GM19035 (cell line): ENCODE results near the gene CDHR5.
"Not testable (repeated sequence)": the region's sequence is repeated elsewhere in the genome, so short reads cannot be mapped to it uniquely, and the experiment has no call there.

Source experiments
- ATAC-seq: cut with Tn5 transposase; IDR thresholded peaks from one replicate; pipeline ENCODE4 v1.9.1; 2021; ENCODE audit not compliant: unreplicated experiment

Gene CDHR5

GRCh38 chr11:624705-625635 is at the start of gene CDHR5:
CDHR5 (minus strand) TSS chr11:624955; CDS start chr11:624902, 53 bp downstream.
- no peak for ATAC-seq

GRCh38 chr11:674406-674805 is 49.7 kb upstream of the CDHR5 start:
- no peak for ATAC-seq

GRCh38 chr11:673866-674265 is 49.1 kb upstream of the CDHR5 start:
- no peak for ATAC-seq

- no peak for ATAC-seq
Measured at GRCh38 chr11:665704-666281, 41.0 kb upstream of the CDHR5 start.

GRCh38 chr11:665062-665703 is 40.4 kb upstream of the CDHR5 start:
- ATAC-seq = no peak

- ATAC-seq = no peak
Measured at GRCh38 chr11:662689-663274, 38.0 kb upstream of the CDHR5 start.

GRCh38 chr11:660681-661444 is 36.1 kb upstream of the CDHR5 start:
- no peak for ATAC-seq

- no peak for ATAC-seq
Measured at GRCh38 chr11:660281-660680, 35.5 kb upstream of the CDHR5 start.

GRCh38 chr11:659532-660085 is 34.9 kb upstream of the CDHR5 start:
- ATAC-seq = no peak

- no peak for ATAC-seq
Measured at GRCh38 chr11:657691-658126, 33.0 kb upstream of the CDHR5 start.

- no peak for ATAC-seq
Measured at GRCh38 chr11:656866-657265, 32.1 kb upstream of the CDHR5 start.

GRCh38 chr11:656426-656825 is 31.7 kb upstream of the CDHR5 start:
- no peak for ATAC-seq

- no peak for ATAC-seq
Measured at GRCh38 chr11:655036-655726, 30.4 kb upstream of the CDHR5 start.

GRCh38 chr11:654444-654843 is 29.7 kb upstream of the CDHR5 start:
- not testable (repeated sequence) for ATAC-seq

GRCh38 chr11:653837-654236 is 29.1 kb upstream of the CDHR5 start:
- no peak for ATAC-seq

- ATAC-seq = not testable (repeated sequence)
Measured at GRCh38 chr11:653136-653535, 28.4 kb upstream of the CDHR5 start.

- ATAC-seq = no peak
Measured at GRCh38 chr11:650482-650881, 25.7 kb upstream of the CDHR5 start.

- ATAC-seq = not testable (repeated sequence)
Measured at GRCh38 chr11:647672-648158, 23.0 kb upstream of the CDHR5 start.

GRCh38 chr11:646214-646613 is 21.5 kb upstream of the CDHR5 start:
- ATAC-seq = no peak

- no peak for ATAC-seq
Measured at GRCh38 chr11:645536-645935, 20.8 kb upstream of the CDHR5 start.
